ENCODE data around the gene SH3BGR.
"Not testable (repeated sequence)": the region's sequence is repeated elsewhere in the genome, so short reads cannot be mapped to it uniquely, and the experiment has no call there.

SH3BGR gene

GRCh38 chr21:39538453-39539042 is 86.8 kb downstream of the SH3BGR start:
- Mint-ChIP-seq H3K9me3 (ENCODE audit: low read depth) (no peaks in the 10 kb centered on the region), H3K27me3 (peaks cover 10% of the 10 kb centered on the region), H3K4me3 (no peak overlapping the region), H3K36me3 (no peaks in the 10 kb centered on the region), H3K27ac (no peak overlapping the region), H3K4me1 (ENCODE audit: low read depth) (no peaks in the 10 kb centered on the region)

GRCh38 chr21:39540367-39540766 is 88.6 kb downstream of the SH3BGR start:
- H3K4me3 Mint-ChIP-seq; H3K9me3 Mint-ChIP-seq (ENCODE audit: low read depth); H3K27me3 Mint-ChIP-seq: not testable (repeated sequence)

GRCh38 chr21:39542736-39543135 is 91.0 kb downstream of the SH3BGR start:
- peaks cover 5% of the 10 kb centered on the region for H3K9me3 Mint-ChIP-seq (ENCODE audit: low read depth)
- no peak overlapping the region for H3K4me3 Mint-ChIP-seq
- no peaks in the 10 kb centered on the region for H3K4me1 Mint-ChIP-seq (ENCODE audit: low read depth)
- peaks cover 6% of the 10 kb centered on the region for H3K27me3 Mint-ChIP-seq
- no peak overlapping the region for H3K27ac Mint-ChIP-seq
- no peaks in the 10 kb centered on the region for H3K36me3 Mint-ChIP-seq

More at GRCh38 chr21:39540367-39540766, 88.6 kb downstream of the SH3BGR start:
- not testable (repeated sequence) for H3K36me3 Mint-ChIP-seq; H3K27ac Mint-ChIP-seq; H3K4me1 Mint-ChIP-seq (ENCODE audit: low read depth)

GRCh38 chr21:39546522-39546921 is 94.8 kb downstream of the SH3BGR start:
- peaks cover 5% of the 10 kb centered on the region for H3K9me3 Mint-ChIP-seq (ENCODE audit: low read depth)

GRCh38 chr21:39552856-39553255 is 101.1 kb downstream of the SH3BGR start:
- H3K36me3 Mint-ChIP-seq = no peaks in the 10 kb centered on the region
- H3K9me3 Mint-ChIP-seq (ENCODE audit: low read depth) = no peaks in the 10 kb centered on the region
- no peak overlapping the region for H3K27ac Mint-ChIP-seq
- H3K4me3 Mint-ChIP-seq = no peak overlapping the region
- peaks cover 9% of the 10 kb centered on the region for H3K27me3 Mint-ChIP-seq
- no peaks in the 10 kb centered on the region for H3K4me1 Mint-ChIP-seq (ENCODE audit: low read depth)

More at GRCh38 chr21:39546522-39546921, 94.8 kb downstream of the SH3BGR start:
- Mint-ChIP-seq H3K4me1 (ENCODE audit: low read depth) (no peaks in the 10 kb centered on the region), H3K36me3 (no peaks in the 10 kb centered on the region), H3K4me3 (no peak overlapping the region), H3K27ac (no peak overlapping the region), H3K27me3 (peaks cover 8% of the 10 kb centered on the region)

- Mint-ChIP-seq H3K4me3 (no peak overlapping the region), H3K9me3 (ENCODE audit: low read depth) (no peaks in the 10 kb centered on the region), H3K27ac (no peak overlapping the region), H3K36me3 (no peaks in the 10 kb centered on the region), H3K4me1 (ENCODE audit: low read depth) (no peaks in the 10 kb centered on the region), H3K27me3 (peaks cover 6% of the 10 kb centered on the region)
Observed at GRCh38 chr21:39553331-39553730, 101.6 kb downstream of the SH3BGR start.

- Mint-ChIP-seq H3K27ac (no peak overlapping the region), H3K4me1 (ENCODE audit: low read depth) (no peaks in the 10 kb centered on the region), H3K4me3 (no peak overlapping the region), H3K27me3 (peaks cover 4% of the 10 kb centered on the region), H3K36me3 (no peaks in the 10 kb centered on the region), H3K9me3 (ENCODE audit: low read depth) (no peaks in the 10 kb centered on the region)
Observed at GRCh38 chr21:39555911-39556590, 104.3 kb downstream of the SH3BGR start.

GRCh38 chr21:39559511-39559910 is 107.7 kb downstream of the SH3BGR start:
- Mint-ChIP-seq H3K4me3 (no peak overlapping the region), H3K4me1 (ENCODE audit: low read depth) (no peaks in the 10 kb centered on the region)

GRCh38 chr21:39561140-39561539 is 109.4 kb downstream of the SH3BGR start:
- H3K27ac Mint-ChIP-seq = no peak overlapping the region
- no peaks in the 10 kb centered on the region for H3K4me1 Mint-ChIP-seq (ENCODE audit: low read depth)
- H3K4me3 Mint-ChIP-seq = no peak overlapping the region
- no peaks in the 10 kb centered on the region for H3K9me3 Mint-ChIP-seq (ENCODE audit: low read depth)
- no peaks in the 10 kb centered on the region for H3K36me3 Mint-ChIP-seq
- H3K27me3 Mint-ChIP-seq = no peaks in the 10 kb centered on the region

More at GRCh38 chr21:39559511-39559910, 107.7 kb downstream of the SH3BGR start:
- H3K9me3 Mint-ChIP-seq (ENCODE audit: low read depth) = no peaks in the 10 kb centered on the region
- no peaks in the 10 kb centered on the region for H3K36me3 Mint-ChIP-seq
- H3K27ac Mint-ChIP-seq = no peak overlapping the region
- no peaks in the 10 kb centered on the region for H3K27me3 Mint-ChIP-seq

- Mint-ChIP-seq H3K9me3 (ENCODE audit: low read depth) (no peaks in the 10 kb centered on the region), H3K4me1 (ENCODE audit: low read depth) (no peaks in the 10 kb centered on the region), H3K27me3 (no peaks in the 10 kb centered on the region), H3K36me3 (no peaks in the 10 kb centered on the region), H3K27ac (no peak overlapping the region), H3K4me3 (no peak overlapping the region)
Observed at GRCh38 chr21:39562791-39563770, 111.3 kb downstream of the SH3BGR start.

GRCh38 chr21:39564200-39564599 is 112.4 kb downstream of the SH3BGR start:
- no peaks in the 10 kb centered on the region for H3K27me3 Mint-ChIP-seq
- no peak overlapping the region for H3K4me3 Mint-ChIP-seq
- H3K36me3 Mint-ChIP-seq = no peaks in the 10 kb centered on the region
- no peaks in the 10 kb centered on the region for H3K9me3 Mint-ChIP-seq (ENCODE audit: low read depth)
- no peaks in the 10 kb centered on the region for H3K4me1 Mint-ChIP-seq (ENCODE audit: low read depth)
- H3K27ac Mint-ChIP-seq = no peak overlapping the region
